K562 (cell line): ENCODE measurements around the gene PRR14. TPM values are rescaled to one million over a fixed set of nuclear protein-coding genes. Genes with fewer than 3 reads are reported as not detected.

Experiments
- ATAC-seq: fragments of 200-7000 bp; cut with Tn5 transposase; 3 replicates; pipeline ENCODE4 v1.9.1; 2020; ENCODE audit warnings: moderate library complexity
- BruUV-seq: library from RNA; stranded (reverse); fragments of 400-500 nt; replicated peaks from 2 replicates; lab custom pipeline; 2021; lab: Mats Ljungman, UMichigan
- CTCF ChIA-PET: fragments of 300-600 bp; formaldehyde crosslinking; extraction: SDS; loops from one replicate; lab custom pipeline; 2021; ENCODE audit warnings: low intra/inter-chr PET ratio; lab: Yijun Ruan, JAX
- POLR2A ChIA-PET: fragments of 300-600, 350-650 bp; sonication (Branson Sonifier 250); formaldehyde crosslinking; extraction: SDS; loops from one replicate; lab custom pipeline; 2021; ENCODE audit warnings: antibody characterized with exemption, inconsistent platforms; lab: Yijun Ruan, JAX
- DNase-seq, 4 experiments: peaks; one replicate each; pipeline versions ENCODE4 v3.0.0 to v3.0.0-alpha.2; 2011 to 2018; ENCODE audit warnings: low spot score in 3 of 4, mixed read lengths in 3 of 4; ENCODE audit errors: extremely low read depth in 1 of 4
- FAIRE-seq: peaks from 2 replicates; lab custom pipeline; 2011; peaks lifted over from hg19 to GRCh38; lab: Jason Lieb, UNC
- H2AFZ ChIP-seq: 2 replicates; pipeline ENCODE4 v1.6.0; 2011; ENCODE audit warnings: low read depth, low read length, control low read depth, inconsistent platforms
- H3K27ac ChIP-seq: fragments of 200-600 bp; 3 replicates; pipeline ENCODE4 v1.8.0; 2011; ENCODE audit warnings: low read depth, mild to moderate bottlenecking, control low read depth, inconsistent platforms, low read length, moderate library complexity, mixed read lengths; ENCODE audit errors: extremely low read depth
- H3K27me3 ChIP-seq, 2 experiments: fragments of 300-600 bp in 1 of 2; 2 replicates in 1 of 2; 3 replicates in 1 of 2; pipeline versions ENCODE4 v1.6.0 to v1.8.0; 2011; ENCODE audit warnings: inconsistent platforms in 2 of 2, low read length in 2 of 2, mild to moderate bottlenecking in 1 of 2, mixed read lengths in 1 of 2, moderate library complexity in 1 of 2; ENCODE audit not compliant: control insufficient read depth in 2 of 2, insufficient read depth in 2 of 2
- H3K36me3 ChIP-seq: fragments of 300-600 bp; 3 replicates; pipeline ENCODE4 v1.8.0; 2011; ENCODE audit warnings: mild to moderate bottlenecking, low read length, inconsistent platforms; ENCODE audit not compliant: control insufficient read depth, insufficient read depth
- H3K4me1 ChIP-seq, 2 experiments: fragments of 200-600 bp in 1 of 2; replicated peaks in 1 of 2; 2 replicates in 1 of 2; 3 replicates in 1 of 2; pipeline versions ENCODE4 v1.5.1 to v1.8.0; 2011; ENCODE audit warnings: inconsistent platforms in 2 of 2, low read length in 2 of 2, mild to moderate bottlenecking in 1 of 2, mixed read lengths in 1 of 2, moderate library complexity in 1 of 2; ENCODE audit not compliant: control insufficient read depth in 2 of 2, insufficient read depth in 2 of 2
- H3K4me2 ChIP-seq: 2 replicates; pipeline ENCODE4 v1.6.1; 2011; ENCODE audit warnings: low read length, control low read depth, inconsistent platforms, mixed read lengths; ENCODE audit not compliant: insufficient read depth
- H3K4me3 ChIP-seq: fragments of 200-600 bp; sonication (generic), shearing (Covaris generic); 2 replicates; pipeline ENCODE4 v1.5.1; 2016; ENCODE audit warnings: control low read depth, inconsistent platforms
- H3K79me2 ChIP-seq: fragments of 200-600 bp; 3 replicates; pipeline ENCODE4 v1.8.0; 2011; ENCODE audit warnings: low read length, inconsistent platforms; ENCODE audit not compliant: control insufficient read depth, insufficient read depth
- H3K9ac ChIP-seq, 2 experiments: 2 replicates each; pipeline versions ENCODE4 v1.6.0 to v1.6.1; 2011; ENCODE audit warnings: low read depth in 2 of 2, low read length in 2 of 2, control low read depth in 1 of 2, inconsistent platforms in 1 of 2, mild to moderate bottlenecking in 1 of 2, mixed read lengths in 1 of 2; ENCODE audit not compliant: insufficient read depth in 1 of 2
- H3K9me1 ChIP-seq: one replicate; pipeline ENCODE4 v1.6.0; 2011; ENCODE audit warnings: inconsistent platforms, mild to moderate bottlenecking, low read length, moderate library complexity; ENCODE audit not compliant: control insufficient read depth, insufficient read depth
- H3K9me3 ChIP-seq: replicated peaks from 2 replicates; pipeline ENCODE4 v1.5.1; 2011; ENCODE audit warnings: low read depth, low read length, inconsistent platforms; ENCODE audit not compliant: control insufficient read depth, insufficient read depth
- H4K20me1 ChIP-seq: replicated peaks from 2 replicates; pipeline ENCODE4 v1.6.1; 2011; ENCODE audit warnings: low read length, inconsistent platforms, mixed read lengths; ENCODE audit not compliant: control insufficient read depth, insufficient read depth
- ADNP ChIP-seq: fragments of 200-800 bp; sonication (Bioruptor generic); IDR thresholded peaks from 2 replicates; pipeline ENCODE4 v1.6.1; 2016; ENCODE audit warnings: missing genetic modification characterization, missing compliant biosample characterization
- ARID2 ChIP-seq: fragments of 450-650 bp; IDR thresholded peaks from 2 replicates; pipeline ENCODE4 v1.6.1; 2017; ENCODE audit warnings: antibody characterized with exemption, mild to moderate bottlenecking
- CBFA2T3 ChIP-seq: fragments of 450-650 bp; IDR thresholded peaks from 2 replicates; pipeline ENCODE4 v1.6.1; 2017
- CBX1 ChIP-seq: sonication (generic); IDR thresholded peaks from 2 replicates; pipeline ENCODE4 v1.6.1; 2016; ENCODE audit warnings: antibody characterized with exemption, low read depth, mild to moderate bottlenecking
- CC2D1A ChIP-seq: fragments of 450-650 bp; IDR thresholded peaks from 2 replicates; pipeline ENCODE4 v1.6.1; 2017; ENCODE audit warnings: mild to moderate bottlenecking
- ETS2 ChIP-seq: IDR thresholded peaks from 2 replicates; pipeline ENCODE4 v1.6.1; 2016; ENCODE audit warnings: borderline replicate concordance, missing genetic modification characterization, mild to moderate bottlenecking, moderate library complexity, missing compliant biosample characterization; ENCODE audit not compliant: poor library complexity, severe bottlenecking
- MIER1 ChIP-seq: fragments of 450-650 bp; IDR thresholded peaks from 2 replicates; pipeline ENCODE4 v1.6.1; 2016; ENCODE audit warnings: antibody characterized with exemption, mild to moderate bottlenecking, low read depth
- MYNN ChIP-seq, 2 experiments: sonication (generic); formaldehyde crosslinking in 1 of 2; IDR thresholded peaks; 2 replicates each; pipeline versions ENCODE4 v1.5.0 to v1.6.1; 2016 to 2020; ENCODE audit warnings: antibody characterized with exemption in 1 of 2, missing genetic modification reagents in 1 of 2
- RUNX1 ChIP-seq: sonication (generic); IDR thresholded peaks from 2 replicates; pipeline ENCODE4 v1.6.1; 2016; ENCODE audit warnings: antibody characterized with exemption, low read depth
- ZBTB17 ChIP-seq: fragments of 450-650 bp; formaldehyde crosslinking; IDR thresholded peaks from 2 replicates; pipeline ENCODE4 v1.4.0; 2020; ENCODE audit warnings: mild to moderate bottlenecking
- ZNF347 ChIP-seq: fragments of 450-650 bp; formaldehyde crosslinking; IDR thresholded peaks from 2 replicates; pipeline ENCODE4 v1.4.0; 2020; ENCODE audit warnings: low read depth, mild to moderate bottlenecking, moderate library complexity
- WGBS: fragments of 100-300 bp; shearing (Covaris generic); methylation state at CpG from one replicate; pipeline ENCODE4 v1.1.6; 2016; ENCODE audit warnings: low coverage, mixed read lengths; ENCODE audit not compliant: insufficient coverage; ENCODE audit errors: missing lambda C conversion rate; 5-methylcytosine and 5-hydroxymethylcytosine counted together
- in situ Hi-C: fragments of 300-500 bp; cut with MboI; formaldehyde crosslinking; loops from 4 replicates; pipeline ENCODE4 v1.15.0; 2018; ENCODE audit warnings: inconsistent platforms, mixed read lengths
- intact Hi-C: fragments of 100-400 bp; cut with micrococcal nuclease; formaldehyde crosslinking; loops from 2 replicates; pipeline ENCODE4 v1.14.2; 2022
- polyA plus RNA-seq, 8 experiments: library from polyadenylated mRNA; depleted of rRNA in 4 of 8; stranded (reverse) in 5 of 8; unstranded in 3 of 8; fragments of >200 nt; fragmentation: Nextera tagmentation in 2 of 8; fragmentation: Illumina TruSeq in 1 of 8; extraction: Ambion mirVana in 2 of 8; extraction: Trizol in 1 of 8; gene quantifications; 2 replicates each; pipeline versions ENCODE4 v1.2.1 to v1.2.3, GENCODE V29; 2011 to 2014; ENCODE audit warnings: inconsistent platforms in 1 of 8, missing spikeins in 1 of 8
- total RNA-seq, 7 experiments: library from RNA; depleted of rRNA in 6 of 7; stranded (reverse); fragments of >200 nt in 6 of 7; fragmentation: Illumina TruSeq in 2 of 7; extraction: Trizol in 2 of 7; gene quantifications; 2 replicates each; pipeline versions ENCODE4 v1.2.1 to v1.2.3, GENCODE V29; 2011 to 2021; ENCODE audit warnings: low replicate concordance in 1 of 7
- TF ChIP-seq, protein P1 (sequence below): fragments of 450-650 bp; formaldehyde crosslinking; IDR thresholded peaks from 2 replicates; pipeline ENCODE4 v1.4.0; 2022; ENCODE audit warnings: missing genetic modification characterization
- TF ChIP-seq, protein P2 (sequence below): IDR thresholded peaks from 2 replicates; pipeline ENCODE4 v1.6.1; 2011; ENCODE audit warnings: borderline replicate concordance, low read depth, mild to moderate bottlenecking, moderate library complexity, low read length; ENCODE audit not compliant: insufficient read depth, poor library complexity, severe bottlenecking

The PRR14 gene
- total and polyA plus RNA-seq, 9 of the 15 experiments (the other 6 are each of a cell fraction or from before 2014, with no cell fraction given): 2.2 to 63.1 (median 11.5) TPM

DNA sequence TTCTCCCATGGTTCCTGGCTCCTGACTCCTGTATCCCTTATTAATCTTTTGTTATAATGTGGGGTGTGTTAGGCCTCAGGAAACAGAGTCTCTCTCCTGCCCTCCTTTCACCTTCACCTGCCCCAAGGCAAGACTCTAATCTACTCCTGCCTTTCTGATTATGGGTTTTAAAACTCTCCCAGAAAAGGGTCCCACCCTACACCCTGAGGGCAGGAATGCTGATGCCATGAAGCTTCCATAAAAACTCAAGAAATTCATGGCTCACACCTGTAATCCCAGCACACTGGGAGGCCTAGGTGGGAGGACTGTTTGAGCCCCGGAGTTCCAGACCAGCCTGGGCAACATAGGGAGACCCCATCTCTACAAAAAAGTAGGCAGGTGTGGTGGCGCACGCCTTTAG lies 29.6 kb downstream of the PRR14 start:
- Histone ChIP-seq H3K9me1 (no peaks in the 10 kb centered on the region), H3K4me3 (no peak overlapping the region), H4K20me1 (no peaks in the 10 kb centered on the region), H2AFZ (no peak overlapping the region), H3K36me3 (no peaks in the 10 kb centered on the region), H3K27me3 (no peaks in the 10 kb centered on the region), H3K79me2 (no peaks in the 10 kb centered on the region), H3K9ac (no peak overlapping the region), H3K27ac (no peak overlapping the region), H3K9me3 (no peaks in the 10 kb centered on the region), H3K4me1 (peaks cover 8 to 9% of the 10 kb centered on the region in 2 experiments; a peak in 4 of 5 replicates), H3K4me2 (no peak overlapping the region)
- CTCF ChIA-PET: no interaction called here
- DNase-seq (no peak), FAIRE-seq (peak; percentile 6), ATAC-seq (no peak)
- WGBS: 80% methylated on average over 3 of the region's 3 CpGs
- POLR2A ChIA-PET: interaction anchor here (0.6 kb wide), 1 partner anchor 16 kb away, joined by 4 read pairs; no protein-coding TSS in a partner anchor
- BruUV-seq: no TSS peak
- TF ChIP-seq CC2D1A: no peak
- no peak for TF ChIP-seq ZBTB17
- no peak for TF ChIP-seq MIER1
- no peak for TF ChIP-seq ADNP
- no peak for TF ChIP-seq ARID2
- TF ChIP-seq RUNX1: no peak
- no peak for TF ChIP-seq CBFA2T3
- TF ChIP-seq CBX1: no peak
- TF ChIP-seq ETS2: no peak
- no peak for TF ChIP-seq ZNF347
- TF ChIP-seq MYNN (IDR thresholded peaks at IDR 0.05): no peak
- TF ChIP-seq MYNN (CRISPR knock-in tag; IDR thresholded peaks at IDR 0.05): no peak
- TF ChIP-seq, protein P1, sequence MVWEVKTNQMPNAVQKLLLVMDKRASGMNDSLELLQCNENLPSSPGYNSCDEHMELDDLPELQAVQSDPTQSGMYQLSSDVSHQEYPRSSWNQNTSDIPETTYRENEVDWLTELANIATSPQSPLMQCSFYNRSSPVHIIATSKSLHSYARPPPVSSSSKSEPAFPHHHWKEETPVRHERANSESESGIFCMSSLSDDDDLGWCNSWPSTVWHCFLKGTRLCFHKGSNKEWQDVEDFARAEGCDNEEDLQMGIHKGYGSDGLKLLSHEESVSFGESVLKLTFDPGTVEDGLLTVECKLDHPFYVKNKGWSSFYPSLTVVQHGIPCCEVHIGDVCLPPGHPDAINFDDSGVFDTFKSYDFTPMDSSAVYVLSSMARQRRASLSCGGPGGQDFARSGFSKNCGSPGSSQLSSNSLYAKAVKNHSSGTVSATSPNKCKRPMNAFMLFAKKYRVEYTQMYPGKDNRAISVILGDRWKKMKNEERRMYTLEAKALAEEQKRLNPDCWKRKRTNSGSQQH (CRISPR knock-in tag): no peak
- TF ChIP-seq, protein P2, sequence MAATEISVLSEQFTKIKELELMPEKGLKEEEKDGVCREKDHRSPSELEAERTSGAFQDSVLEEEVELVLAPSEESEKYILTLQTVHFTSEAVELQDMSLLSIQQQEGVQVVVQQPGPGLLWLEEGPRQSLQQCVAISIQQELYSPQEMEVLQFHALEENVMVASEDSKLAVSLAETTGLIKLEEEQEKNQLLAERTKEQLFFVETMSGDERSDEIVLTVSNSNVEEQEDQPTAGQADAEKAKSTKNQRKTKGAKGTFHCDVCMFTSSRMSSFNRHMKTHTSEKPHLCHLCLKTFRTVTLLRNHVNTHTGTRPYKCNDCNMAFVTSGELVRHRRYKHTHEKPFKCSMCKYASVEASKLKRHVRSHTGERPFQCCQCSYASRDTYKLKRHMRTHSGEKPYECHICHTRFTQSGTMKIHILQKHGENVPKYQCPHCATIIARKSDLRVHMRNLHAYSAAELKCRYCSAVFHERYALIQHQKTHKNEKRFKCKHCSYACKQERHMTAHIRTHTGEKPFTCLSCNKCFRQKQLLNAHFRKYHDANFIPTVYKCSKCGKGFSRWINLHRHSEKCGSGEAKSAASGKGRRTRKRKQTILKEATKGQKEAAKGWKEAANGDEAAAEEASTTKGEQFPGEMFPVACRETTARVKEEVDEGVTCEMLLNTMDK: no peak
- in situ Hi-C loops: no loop called here
- intact Hi-C loops: no loop called here
